Measurements from ENCODE around the gene MUL1. TPM values are rescaled to one million over a fixed set of nuclear protein-coding genes. Genes with fewer than 3 reads are reported as not detected.
A peak's percentile ranks its signal among the peaks of the same experiment; 100 is the strongest.

Gene MUL1
- total RNA-seq, 1 donor from 2014 or later, result 32.4 TPM

DNA sequence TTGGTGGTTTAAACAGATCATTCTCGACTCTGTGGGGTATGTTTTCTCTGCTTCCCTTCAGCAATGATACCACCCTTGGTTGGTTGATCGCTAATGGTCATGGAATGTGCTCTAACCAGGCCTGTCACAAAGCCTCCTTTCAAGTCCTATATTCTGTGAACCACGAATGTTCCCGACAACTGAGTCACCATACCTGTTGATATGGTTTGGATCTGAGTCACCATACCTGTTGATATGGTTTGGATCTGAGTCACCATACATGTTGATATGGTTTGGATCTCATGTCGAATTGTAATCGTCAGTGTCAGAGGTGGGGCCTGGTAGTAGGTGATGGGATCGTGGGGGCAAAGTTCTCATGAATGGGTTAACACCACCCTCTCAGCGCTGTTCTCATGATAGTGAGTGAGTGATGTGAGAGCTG is 11.7 kb downstream of the MUL1 start:
- H3K4me3 Mint-ChIP-seq (ENCODE audit: unreplicated experiment), result no peak overlapping the region
- H3K27ac Mint-ChIP-seq (ENCODE audit: unreplicated experiment), result no peak overlapping the region
- H3K36me3 Mint-ChIP-seq (ENCODE audit: unreplicated experiment), result no peaks in the 10 kb centered on the region
- H3K27me3 Mint-ChIP-seq (ENCODE audit: unreplicated experiment), result peaks cover 7% of the 10 kb centered on the region
- TF ChIP-seq, protein P1, sequence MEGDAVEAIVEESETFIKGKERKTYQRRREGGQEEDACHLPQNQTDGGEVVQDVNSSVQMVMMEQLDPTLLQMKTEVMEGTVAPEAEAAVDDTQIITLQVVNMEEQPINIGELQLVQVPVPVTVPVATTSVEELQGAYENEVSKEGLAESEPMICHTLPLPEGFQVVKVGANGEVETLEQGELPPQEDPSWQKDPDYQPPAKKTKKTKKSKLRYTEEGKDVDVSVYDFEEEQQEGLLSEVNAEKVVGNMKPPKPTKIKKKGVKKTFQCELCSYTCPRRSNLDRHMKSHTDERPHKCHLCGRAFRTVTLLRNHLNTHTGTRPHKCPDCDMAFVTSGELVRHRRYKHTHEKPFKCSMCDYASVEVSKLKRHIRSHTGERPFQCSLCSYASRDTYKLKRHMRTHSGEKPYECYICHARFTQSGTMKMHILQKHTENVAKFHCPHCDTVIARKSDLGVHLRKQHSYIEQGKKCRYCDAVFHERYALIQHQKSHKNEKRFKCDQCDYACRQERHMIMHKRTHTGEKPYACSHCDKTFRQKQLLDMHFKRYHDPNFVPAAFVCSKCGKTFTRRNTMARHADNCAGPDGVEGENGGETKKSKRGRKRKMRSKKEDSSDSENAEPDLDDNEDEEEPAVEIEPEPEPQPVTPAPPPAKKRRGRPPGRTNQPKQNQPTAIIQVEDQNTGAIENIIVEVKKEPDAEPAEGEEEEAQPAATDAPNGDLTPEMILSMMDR (IDR thresholded peaks at IDR 0.05; ENCODE audit: partially characterized antibody, unreplicated experiment), result no peak
- no peak for DNase-seq
- H3K4me1 Mint-ChIP-seq (ENCODE audit: low read depth, unreplicated experiment), result peaks cover 16% of the 10 kb centered on the region
- H3K9me3 Mint-ChIP-seq (ENCODE audit: unreplicated experiment), result no peaks in the 10 kb centered on the region

DNA sequence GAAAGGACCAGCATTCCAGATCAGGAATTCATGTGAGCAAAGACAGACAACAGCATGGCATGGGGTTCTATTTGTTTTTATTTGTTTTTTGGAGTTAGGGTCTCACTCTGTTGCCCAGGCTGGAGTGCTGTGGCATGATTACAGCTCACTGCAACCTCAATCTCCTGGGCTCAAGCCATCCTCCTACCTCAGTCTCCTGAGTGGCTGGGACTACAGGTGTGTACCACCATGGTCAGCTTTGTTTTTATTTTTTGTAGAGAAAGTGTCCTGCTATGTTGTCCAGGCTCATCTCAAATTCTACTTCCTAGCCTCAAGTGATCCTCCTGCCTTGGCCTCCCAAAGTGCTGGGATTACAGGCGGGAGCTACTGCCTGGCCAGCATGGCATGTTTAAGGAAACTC is 12.3 kb downstream of the MUL1 start:
- peaks cover 7% of the 10 kb centered on the region for H3K27me3 Mint-ChIP-seq (ENCODE audit: unreplicated experiment)
- DNase-seq, result no peak
- H3K9me3 Mint-ChIP-seq (ENCODE audit: unreplicated experiment), result no peaks in the 10 kb centered on the region
- no peak overlapping the region for H3K4me3 Mint-ChIP-seq (ENCODE audit: unreplicated experiment)
- TF ChIP-seq, protein P1 (IDR thresholded peaks at IDR 0.05; ENCODE audit: partially characterized antibody, unreplicated experiment), result no peak
- H3K4me1 Mint-ChIP-seq (ENCODE audit: low read depth, unreplicated experiment), result peaks cover 16% of the 10 kb centered on the region
- no peaks in the 10 kb centered on the region for H3K36me3 Mint-ChIP-seq (ENCODE audit: unreplicated experiment)
- peak overlapping the region; percentile 52 for H3K27ac Mint-ChIP-seq (ENCODE audit: unreplicated experiment)

DNA sequence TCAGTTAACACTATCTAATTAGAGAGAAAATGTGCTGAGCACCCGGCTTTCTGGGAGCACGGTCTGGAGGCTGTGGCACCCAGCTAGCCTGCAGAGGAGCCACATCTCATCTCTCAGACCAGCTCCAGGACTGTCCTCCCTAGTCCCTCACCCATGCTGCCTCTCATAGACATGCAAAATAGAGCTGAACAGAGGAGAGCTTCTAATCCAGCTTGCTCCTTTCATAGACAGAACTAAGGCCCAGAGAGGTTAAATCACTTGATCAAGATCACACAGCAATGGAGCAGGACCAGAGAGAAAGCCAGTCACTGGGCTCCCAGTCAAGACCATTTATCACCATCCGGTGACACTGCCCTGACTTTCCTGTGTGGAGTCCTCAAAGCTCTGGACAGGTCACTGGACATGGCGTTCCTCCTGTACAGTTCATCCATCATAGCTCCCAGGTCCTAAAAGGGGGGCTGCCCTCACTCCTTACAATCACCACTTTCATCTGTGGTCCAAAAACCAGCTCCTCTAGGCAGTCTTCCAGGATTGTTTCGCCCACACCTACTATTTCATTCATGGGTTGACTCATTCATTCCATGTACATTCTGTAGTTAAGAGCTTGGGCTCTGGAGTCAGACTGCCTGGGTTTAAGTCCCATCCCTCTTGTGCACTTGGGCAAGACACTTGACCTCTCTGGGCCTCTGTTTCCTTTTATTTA is 13.2 kb downstream of the MUL1 start:
- H3K4me3 Mint-ChIP-seq (ENCODE audit: unreplicated experiment), result peak overlapping the region; percentile 30
- TF ChIP-seq, protein P1 (IDR thresholded peaks at IDR 0.05; ENCODE audit: partially characterized antibody, unreplicated experiment), result no peak

DNA sequence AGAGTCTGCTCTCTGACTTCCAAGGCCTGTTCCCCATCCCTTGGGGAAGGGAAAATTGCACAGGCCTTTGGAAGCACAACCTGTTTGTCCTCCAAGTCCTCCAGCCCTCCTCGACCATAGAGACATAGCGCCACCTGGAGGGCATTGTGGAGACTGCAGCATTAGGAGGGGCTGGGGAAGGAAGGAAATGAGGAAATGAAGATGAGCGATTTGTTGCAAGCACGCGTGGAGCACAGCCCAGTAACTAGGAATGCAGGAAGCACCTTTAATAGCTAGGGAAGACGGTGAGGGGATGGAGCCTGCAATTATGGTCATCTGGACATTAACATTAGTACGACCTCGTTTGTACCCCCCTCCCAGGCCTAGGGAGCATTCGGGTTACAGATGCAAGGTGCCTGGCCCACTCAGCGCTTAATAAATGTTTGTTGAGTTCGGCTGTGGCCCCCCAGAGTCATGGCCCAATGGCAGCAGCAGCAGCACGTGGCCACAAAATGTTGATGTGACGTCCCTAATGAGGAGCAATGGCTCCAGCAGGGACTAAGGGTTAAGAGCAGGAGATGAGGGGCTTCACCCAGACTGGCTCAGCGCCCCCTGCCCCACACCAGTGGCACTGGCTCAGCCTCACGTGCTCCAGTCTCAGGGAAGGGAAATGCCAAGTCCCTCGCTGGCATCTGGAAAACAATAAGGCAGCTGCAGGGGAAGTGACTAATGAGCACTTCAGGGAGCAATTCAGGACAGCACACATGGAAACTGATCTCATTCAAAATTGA is 13.9 kb downstream of the MUL1 start:
- H3K27ac Mint-ChIP-seq (ENCODE audit: unreplicated experiment), result no peak overlapping the region
- no peaks in the 10 kb centered on the region for H3K36me3 Mint-ChIP-seq (ENCODE audit: unreplicated experiment)
- DNase-seq, result peak; percentile 94
- H3K4me3 Mint-ChIP-seq (ENCODE audit: unreplicated experiment), result no peak overlapping the region
- H3K27me3 Mint-ChIP-seq (ENCODE audit: unreplicated experiment), result peaks cover 6% of the 10 kb centered on the region
- peaks cover 2% of the 10 kb centered on the region for H3K9me3 Mint-ChIP-seq (ENCODE audit: unreplicated experiment)
- TF ChIP-seq, protein P1 (IDR thresholded peaks at IDR 0.05; ENCODE audit: partially characterized antibody, unreplicated experiment), result peak; percentile 96
- H3K4me1 Mint-ChIP-seq (ENCODE audit: low read depth, unreplicated experiment), result peaks cover 9% of the 10 kb centered on the region

More for the DNA sequence above, 13.2 kb downstream of the MUL1 start:
- no peak for DNase-seq
- Mint-ChIP-seq H3K27me3 (ENCODE audit: unreplicated experiment) (peaks cover 7% of the 10 kb centered on the region), H3K9me3 (ENCODE audit: unreplicated experiment) (peaks cover 2% of the 10 kb centered on the region), H3K27ac (ENCODE audit: unreplicated experiment) (no peak overlapping the region), H3K4me1 (ENCODE audit: low read depth, unreplicated experiment) (peaks cover 12% of the 10 kb centered on the region), H3K36me3 (ENCODE audit: unreplicated experiment) (no peaks in the 10 kb centered on the region)

DNA sequence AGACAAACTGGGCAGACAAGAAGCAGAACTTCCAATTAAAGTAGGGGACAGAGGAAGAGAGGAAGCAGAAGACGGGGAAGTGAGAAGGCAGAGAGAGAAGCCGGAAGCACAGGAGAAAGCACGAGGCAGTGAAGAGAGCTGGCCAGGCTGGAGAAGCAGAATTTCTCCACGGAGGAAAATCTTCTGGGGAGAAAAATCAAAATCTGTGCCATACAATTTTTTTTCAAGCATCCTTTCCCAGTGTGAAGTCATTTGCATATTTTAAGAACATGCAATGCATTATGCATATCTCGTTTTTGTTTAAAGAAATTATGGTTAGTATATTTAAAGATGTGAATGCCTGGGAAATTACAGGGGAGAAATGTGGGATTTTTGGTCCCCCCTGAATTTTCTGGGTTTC is 14.6 kb downstream of the MUL1 start:
- H3K9me3 Mint-ChIP-seq (ENCODE audit: unreplicated experiment), result peaks cover 5% of the 10 kb centered on the region
- TF ChIP-seq, protein P1 (IDR thresholded peaks at IDR 0.05; ENCODE audit: partially characterized antibody, unreplicated experiment), result no peak
- no peaks in the 10 kb centered on the region for H3K36me3 Mint-ChIP-seq (ENCODE audit: unreplicated experiment)
- H3K4me1 Mint-ChIP-seq (ENCODE audit: low read depth, unreplicated experiment), result peaks cover 9% of the 10 kb centered on the region
- H3K27me3 Mint-ChIP-seq (ENCODE audit: unreplicated experiment), result peaks cover 6% of the 10 kb centered on the region
- H3K4me3 Mint-ChIP-seq (ENCODE audit: unreplicated experiment), result peak overlapping the region; percentile 26
- DNase-seq, result no peak
- peak overlapping the region; percentile 9 for H3K27ac Mint-ChIP-seq (ENCODE audit: unreplicated experiment)

Measured in glutamatergic neuron (in vitro differentiated cells).